Activated T-cell treated with anti-CD3 and anti-CD28 coated beads, Interleukin-2, amount 50 U/mL, for 48 hours (primary cell): ENCODE data around the gene CNTNAP5.

ENCODE experiments used
- DNase-seq, 2 experiments: peaks; one replicate each; pipeline ENCODE4 v3.0.0-alpha.2; 2020

CNTNAP5 gene

GRCh38 chr2:124570872-124571271, 545.8 kb downstream of the CNTNAP5 start:
- DNase-seq: no peak

GRCh38 chr2:124571836-124572235, 546.7 kb downstream of the CNTNAP5 start:
- DNase-seq: no peak

- no peak for DNase-seq
These were observed 548.0 kb downstream of the CNTNAP5 start for GRCh38 chr2:124572934-124573634.

- DNase-seq: no peak
These were observed 550.4 kb downstream of the CNTNAP5 start for GRCh38 chr2:124575497-124575896.

GRCh38 chr2:124580263-124580662, 555.2 kb downstream of the CNTNAP5 start:
- no peak for DNase-seq

- DNase-seq: no peak
These were observed 557.3 kb downstream of the CNTNAP5 start for GRCh38 chr2:124582387-124582786.

- no peak for DNase-seq
These were observed 559.5 kb downstream of the CNTNAP5 start for GRCh38 chr2:124584615-124585014.

GRCh38 chr2:124585277-124585676, 560.2 kb downstream of the CNTNAP5 start:
- DNase-seq: no peak

- DNase-seq: no peak
These were observed 561.1 kb downstream of the CNTNAP5 start for GRCh38 chr2:124586210-124586609.

- no peak for DNase-seq
These were observed 561.7 kb downstream of the CNTNAP5 start for GRCh38 chr2:124586835-124587234.

- no peak for DNase-seq
These were observed 564.9 kb downstream of the CNTNAP5 start for GRCh38 chr2:124589971-124590370.

GRCh38 chr2:124602759-124603158, 577.7 kb downstream of the CNTNAP5 start:
- no peak for DNase-seq

GRCh38 chr2:124604940-124605339, 579.9 kb downstream of the CNTNAP5 start:
- DNase-seq: no peak

GRCh38 chr2:124607679-124608078, 582.6 kb downstream of the CNTNAP5 start:
- DNase-seq: no peak

GRCh38 chr2:124609667-124610066, 584.6 kb downstream of the CNTNAP5 start:
- no peak for DNase-seq

GRCh38 chr2:124610141-124610540, 585.1 kb downstream of the CNTNAP5 start:
- no peak for DNase-seq

- no peak for DNase-seq
These were observed 585.8 kb downstream of the CNTNAP5 start for GRCh38 chr2:124610866-124611265.

GRCh38 chr2:124623560-124623959, 598.5 kb downstream of the CNTNAP5 start:
- no peak for DNase-seq

GRCh38 chr2:124625561-124625960, 600.5 kb downstream of the CNTNAP5 start:
- no peak for DNase-seq

GRCh38 chr2:124626993-124627392, 601.9 kb downstream of the CNTNAP5 start:
- DNase-seq: no peak

GRCh38 chr2:124633812-124634211, 608.7 kb downstream of the CNTNAP5 start:
- no peak for DNase-seq

- no peak for DNase-seq
These were observed 614.4 kb downstream of the CNTNAP5 start for GRCh38 chr2:124639524-124639923.

GRCh38 chr2:124640221-124640750, 615.2 kb downstream of the CNTNAP5 start:
- DNase-seq: no peak

GRCh38 chr2:124646166-124646815, 621.2 kb downstream of the CNTNAP5 start:
- DNase-seq: no peak
